ENCODE measurements around the gene CETP. TPM values are rescaled to one million over a fixed set of nuclear protein-coding genes. Genes with fewer than 3 reads are reported as not detected.

CETP gene
- total and polyA plus RNA-seq, 4 donors: 3.3 to 24.0 (median 6.3) TPM

DNA sequence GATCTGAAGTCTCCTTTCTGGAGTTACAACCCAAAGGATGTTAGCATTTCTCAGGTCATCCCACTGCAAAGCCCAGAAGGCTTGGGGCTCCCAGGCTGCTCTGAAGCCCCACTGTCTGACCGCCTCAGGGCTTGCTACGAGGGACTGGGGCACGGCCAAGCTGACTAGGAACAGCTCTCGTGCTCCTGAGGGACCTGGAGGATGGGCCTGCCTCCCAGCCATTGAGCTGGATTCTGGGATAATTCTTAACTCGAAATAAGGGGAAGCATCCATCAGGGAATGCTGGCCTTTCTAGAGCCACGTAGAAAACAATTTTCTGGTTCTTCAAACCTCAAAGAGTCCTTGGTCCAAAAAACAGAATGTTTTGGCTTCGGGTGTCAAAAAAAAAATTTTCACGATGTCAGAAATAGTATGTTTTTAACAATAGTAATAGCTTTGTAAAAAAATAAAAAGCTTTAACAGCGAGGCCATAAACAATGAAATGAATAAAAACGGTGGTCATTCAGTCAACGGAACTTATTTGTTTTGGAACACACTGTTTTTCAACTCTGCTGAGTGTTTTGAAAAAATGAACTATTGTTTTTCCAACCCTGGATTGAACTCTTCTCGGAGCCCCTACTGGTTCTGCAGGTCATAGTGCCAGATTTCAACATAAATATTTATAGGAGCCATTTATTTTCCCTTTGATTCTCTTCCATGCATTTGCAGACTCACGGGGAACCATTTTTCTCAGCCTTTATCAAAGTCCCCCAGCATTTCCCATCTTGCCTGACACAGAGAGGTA lies 46.2 kb upstream of the CETP start (continued):
- TF ChIP-seq, protein P1, sequence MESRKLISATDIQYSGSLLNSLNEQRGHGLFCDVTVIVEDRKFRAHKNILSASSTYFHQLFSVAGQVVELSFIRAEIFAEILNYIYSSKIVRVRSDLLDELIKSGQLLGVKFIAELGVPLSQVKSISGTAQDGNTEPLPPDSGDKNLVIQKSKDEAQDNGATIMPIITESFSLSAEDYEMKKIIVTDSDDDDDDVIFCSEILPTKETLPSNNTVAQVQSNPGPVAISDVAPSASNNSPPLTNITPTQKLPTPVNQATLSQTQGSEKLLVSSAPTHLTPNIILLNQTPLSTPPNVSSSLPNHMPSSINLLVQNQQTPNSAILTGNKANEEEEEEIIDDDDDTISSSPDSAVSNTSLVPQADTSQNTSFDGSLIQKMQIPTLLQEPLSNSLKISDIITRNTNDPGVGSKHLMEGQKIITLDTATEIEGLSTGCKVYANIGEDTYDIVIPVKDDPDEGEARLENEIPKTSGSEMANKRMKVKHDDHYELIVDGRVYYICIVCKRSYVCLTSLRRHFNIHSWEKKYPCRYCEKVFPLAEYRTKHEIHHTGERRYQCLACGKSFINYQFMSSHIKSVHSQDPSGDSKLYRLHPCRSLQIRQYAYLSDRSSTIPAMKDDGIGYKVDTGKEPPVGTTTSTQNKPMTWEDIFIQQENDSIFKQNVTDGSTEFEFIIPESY (IDR thresholded peaks at IDR 0.05): no peak

DNA sequence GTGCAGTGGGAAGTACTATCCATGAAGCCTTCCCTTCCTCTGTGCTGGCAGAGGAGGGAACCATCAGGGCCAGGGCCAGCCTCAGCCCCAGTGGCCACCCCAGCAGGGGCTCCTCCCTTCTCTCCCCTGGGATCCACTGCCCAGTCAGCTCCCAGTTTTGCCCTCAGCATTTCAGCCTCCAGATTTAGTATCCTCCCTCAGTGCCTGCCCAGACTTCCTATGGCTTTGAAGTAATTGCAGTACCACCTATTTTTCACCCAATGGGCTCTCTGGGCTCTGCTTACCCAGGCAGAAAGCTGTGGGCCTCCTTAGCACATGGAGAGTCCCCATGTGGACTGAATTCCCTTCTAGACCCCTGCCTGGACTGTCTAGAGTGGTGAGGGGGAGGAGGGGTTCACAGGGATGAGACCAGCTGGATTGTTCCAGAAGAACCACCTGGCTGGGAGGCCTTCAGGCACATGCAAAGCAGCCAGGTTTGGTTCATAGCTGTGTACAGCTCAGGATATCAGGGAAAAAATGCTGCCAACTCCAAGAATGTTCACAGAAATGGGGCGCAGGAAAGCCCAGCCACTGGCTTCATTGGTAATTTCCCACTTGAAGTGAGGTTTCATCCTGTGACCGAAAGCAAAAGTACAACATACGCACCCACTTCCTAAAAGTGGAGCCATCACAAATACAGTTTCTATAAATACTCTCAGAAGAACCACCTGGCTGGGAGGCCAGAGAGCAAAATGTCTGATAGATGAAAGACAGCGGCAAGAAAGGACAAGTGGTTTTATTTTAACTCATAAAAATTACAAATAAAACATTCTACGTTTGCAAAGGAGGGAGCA lies 45.0 kb upstream of the CETP start:
- Histone ChIP-seq H3K27ac (ENCODE audit: low read depth in 1 of 2, low read length in 2 of 2) (peak overlapping the region in 1 of 2 donors; percentile 6), H3K9me3 (ENCODE audit: control insufficient read depth in 4 of 4, low read length in 3 of 4) (no peaks in the 10 kb centered on the region), H3K9ac (ENCODE audit: low read depth in 1 of 2, low read length in 2 of 2) (no peak overlapping the region), H3K27me3 (ENCODE audit: control insufficient read depth in 4 of 4, insufficient read depth in 4 of 4, low read length in 3 of 4) (no peaks in the 10 kb centered on the region), H3K4me3 (ENCODE audit: low read depth in 1 of 3, low read length in 3 of 3) (no peak overlapping the region), H3K36me3 (ENCODE audit: control insufficient read depth in 4 of 4, insufficient read depth in 3 of 4, low read depth in 1 of 4, low read length in 3 of 4) (no peaks in the 10 kb centered on the region), H3K4me1 (ENCODE audit: control insufficient read depth in 4 of 4, insufficient read depth in 4 of 4, low read length in 3 of 4) (peaks cover 0 to 9% (median 3%) of the 10 kb centered on the region in 4 donors)
- 77% methylated on average over 5 of the region's 5 CpGs for WGBS
- no peak for TF ChIP-seq FOXA2 (IDR thresholded peaks at IDR 0.05)
- TF ChIP-seq HNF4G (IDR thresholded peaks at IDR 0.05): no peak
- TF ChIP-seq, protein P2, sequence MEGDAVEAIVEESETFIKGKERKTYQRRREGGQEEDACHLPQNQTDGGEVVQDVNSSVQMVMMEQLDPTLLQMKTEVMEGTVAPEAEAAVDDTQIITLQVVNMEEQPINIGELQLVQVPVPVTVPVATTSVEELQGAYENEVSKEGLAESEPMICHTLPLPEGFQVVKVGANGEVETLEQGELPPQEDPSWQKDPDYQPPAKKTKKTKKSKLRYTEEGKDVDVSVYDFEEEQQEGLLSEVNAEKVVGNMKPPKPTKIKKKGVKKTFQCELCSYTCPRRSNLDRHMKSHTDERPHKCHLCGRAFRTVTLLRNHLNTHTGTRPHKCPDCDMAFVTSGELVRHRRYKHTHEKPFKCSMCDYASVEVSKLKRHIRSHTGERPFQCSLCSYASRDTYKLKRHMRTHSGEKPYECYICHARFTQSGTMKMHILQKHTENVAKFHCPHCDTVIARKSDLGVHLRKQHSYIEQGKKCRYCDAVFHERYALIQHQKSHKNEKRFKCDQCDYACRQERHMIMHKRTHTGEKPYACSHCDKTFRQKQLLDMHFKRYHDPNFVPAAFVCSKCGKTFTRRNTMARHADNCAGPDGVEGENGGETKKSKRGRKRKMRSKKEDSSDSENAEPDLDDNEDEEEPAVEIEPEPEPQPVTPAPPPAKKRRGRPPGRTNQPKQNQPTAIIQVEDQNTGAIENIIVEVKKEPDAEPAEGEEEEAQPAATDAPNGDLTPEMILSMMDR (IDR thresholded peaks at IDR 0.05; ENCODE audit: low read depth, low read length, missing input control): no peak
- no peak for TF ChIP-seq RXRA (IDR thresholded peaks at IDR 0.05)
- no peak for TF ChIP-seq FOXA1 (IDR thresholded peaks at IDR 0.05)
- TF ChIP-seq, protein P3, sequence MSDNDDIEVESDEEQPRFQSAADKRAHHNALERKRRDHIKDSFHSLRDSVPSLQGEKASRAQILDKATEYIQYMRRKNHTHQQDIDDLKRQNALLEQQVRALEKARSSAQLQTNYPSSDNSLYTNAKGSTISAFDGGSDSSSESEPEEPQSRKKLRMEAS (IDR thresholded peaks at IDR 0.05): no peak
- no peak for TF ChIP-seq NR2F2 (IDR thresholded peaks at IDR 0.05)
- TF ChIP-seq, protein P4, sequence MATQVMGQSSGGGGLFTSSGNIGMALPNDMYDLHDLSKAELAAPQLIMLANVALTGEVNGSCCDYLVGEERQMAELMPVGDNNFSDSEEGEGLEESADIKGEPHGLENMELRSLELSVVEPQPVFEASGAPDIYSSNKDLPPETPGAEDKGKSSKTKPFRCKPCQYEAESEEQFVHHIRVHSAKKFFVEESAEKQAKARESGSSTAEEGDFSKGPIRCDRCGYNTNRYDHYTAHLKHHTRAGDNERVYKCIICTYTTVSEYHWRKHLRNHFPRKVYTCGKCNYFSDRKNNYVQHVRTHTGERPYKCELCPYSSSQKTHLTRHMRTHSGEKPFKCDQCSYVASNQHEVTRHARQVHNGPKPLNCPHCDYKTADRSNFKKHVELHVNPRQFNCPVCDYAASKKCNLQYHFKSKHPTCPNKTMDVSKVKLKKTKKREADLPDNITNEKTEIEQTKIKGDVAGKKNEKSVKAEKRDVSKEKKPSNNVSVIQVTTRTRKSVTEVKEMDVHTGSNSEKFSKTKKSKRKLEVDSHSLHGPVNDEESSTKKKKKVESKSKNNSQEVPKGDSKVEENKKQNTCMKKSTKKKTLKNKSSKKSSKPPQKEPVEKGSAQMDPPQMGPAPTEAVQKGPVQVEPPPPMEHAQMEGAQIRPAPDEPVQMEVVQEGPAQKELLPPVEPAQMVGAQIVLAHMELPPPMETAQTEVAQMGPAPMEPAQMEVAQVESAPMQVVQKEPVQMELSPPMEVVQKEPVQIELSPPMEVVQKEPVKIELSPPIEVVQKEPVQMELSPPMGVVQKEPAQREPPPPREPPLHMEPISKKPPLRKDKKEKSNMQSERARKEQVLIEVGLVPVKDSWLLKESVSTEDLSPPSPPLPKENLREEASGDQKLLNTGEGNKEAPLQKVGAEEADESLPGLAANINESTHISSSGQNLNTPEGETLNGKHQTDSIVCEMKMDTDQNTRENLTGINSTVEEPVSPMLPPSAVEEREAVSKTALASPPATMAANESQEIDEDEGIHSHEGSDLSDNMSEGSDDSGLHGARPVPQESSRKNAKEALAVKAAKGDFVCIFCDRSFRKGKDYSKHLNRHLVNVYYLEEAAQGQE (IDR thresholded peaks at IDR 0.05): no peak
- no peak for TF ChIP-seq TAF1 (conservative IDR thresholded peaks at IDR 0.05)
- TF ChIP-seq JUND (IDR thresholded peaks at IDR 0.05): no peak
- TF ChIP-seq, protein P5, sequence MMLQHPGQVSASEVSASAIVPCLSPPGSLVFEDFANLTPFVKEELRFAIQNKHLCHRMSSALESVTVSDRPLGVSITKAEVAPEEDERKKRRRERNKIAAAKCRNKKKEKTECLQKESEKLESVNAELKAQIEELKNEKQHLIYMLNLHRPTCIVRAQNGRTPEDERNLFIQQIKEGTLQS (IDR thresholded peaks at IDR 0.05): no peak
- TF ChIP-seq, protein P1 (IDR thresholded peaks at IDR 0.05): no peak
- TF ChIP-seq SP1 (IDR thresholded peaks at IDR 0.05): no peak
- no peak for DNase-seq (ENCODE audit: low spot score)

Measured in liver (tissue), 9 donors.